ENCODE measurements around the gene STK11IP.

- no peak for TF ChIP-seq BCLAF1 (IDR thresholded peaks at IDR 0.05)
- TF ChIP-seq LARP7 (IDR thresholded peaks at IDR 0.05) = no peak
- TF ChIP-seq REST (IDR thresholded peaks at IDR 0.05; ENCODE audit: low read depth, low read length) = no peak
- no peak for TF ChIP-seq RAD21 (IDR thresholded peaks at IDR 0.05; ENCODE audit: insufficient read depth, low read depth, low read length)
- no peak for TF ChIP-seq YY1 (IDR thresholded peaks at IDR 0.05; ENCODE audit: low read depth, low read length)
- TF ChIP-seq ATF3 (IDR thresholded peaks at IDR 0.05; ENCODE audit: borderline replicate concordance, extremely low read depth, low read depth, low read length) = no peak
- TF ChIP-seq POLR2A (IDR thresholded peaks at IDR 0.05; ENCODE audit: low read depth, low read length) = no peak
- TF ChIP-seq NR2C2 (IDR thresholded peaks at IDR 0.05; ENCODE audit: borderline replicate concordance, control insufficient read depth, insufficient read length, low read depth) = no peak
- no peak for TF ChIP-seq MXI1 (IDR thresholded peaks at IDR 0.05; ENCODE audit: low read depth, low read length)
- no peak for TF ChIP-seq EP300 (IDR thresholded peaks at IDR 0.05; ENCODE audit: borderline replicate concordance in 1 of 2, control insufficient read depth in 1 of 2, low read depth in 2 of 2, low read length in 2 of 2)
- no peak for TF ChIP-seq FOXK2 (IDR thresholded peaks at IDR 0.05)
- no peak for TF ChIP-seq NR2C1 (IDR thresholded peaks at IDR 0.05)
- no peak for TF ChIP-seq RBBP5 (conservative IDR thresholded peaks at IDR 0.05)
- no peak for TF ChIP-seq CTCF (IDR thresholded peaks at IDR 0.05 in 2 of 3, conservative IDR thresholded peaks at IDR 0.05 in 1 of 3; ENCODE audit: control insufficient read depth in 2 of 3, extremely low read depth in 1 of 3, insufficient read depth in 1 of 3, low read depth in 3 of 3, low read length in 3 of 3)
These were observed 604 bp upstream of the STK11IP start for GRCh38 chr2:219596954-219597551.
